Fibroblast of villous mesenchyme (primary cell): Measurements from ENCODE around the gene CTNNA3. TPM values are rescaled to one million over a fixed set of nuclear protein-coding genes. Genes with fewer than 3 reads are reported as not detected.

Source experiments
- DNase-seq: peaks from one replicate; pipeline ENCODE4 v3.0.0-alpha.2; 2010; ENCODE audit warnings: low read depth
- H3K4me3 ChIP-seq: 2 replicates; pipeline ENCODE4 v1.5.1; 2011; ENCODE audit warnings: low read depth, mild to moderate bottlenecking, low read length
- total RNA-seq: library from RNA; depleted of rRNA; stranded (reverse); fragments of >200 nt; gene quantifications from 2 replicates; pipeline ENCODE4 v1.2.3, GENCODE V29; 2012
- TF ChIP-seq, protein P1 (sequence below): IDR thresholded peaks from 2 replicates; pipeline ENCODE4 v1.5.1; 2012; ENCODE audit warnings: low read depth, mild to moderate bottlenecking, low read length; ENCODE audit not compliant: insufficient read depth

The CTNNA3 gene
- total RNA-seq, 1 donor, result not detected

DNA sequence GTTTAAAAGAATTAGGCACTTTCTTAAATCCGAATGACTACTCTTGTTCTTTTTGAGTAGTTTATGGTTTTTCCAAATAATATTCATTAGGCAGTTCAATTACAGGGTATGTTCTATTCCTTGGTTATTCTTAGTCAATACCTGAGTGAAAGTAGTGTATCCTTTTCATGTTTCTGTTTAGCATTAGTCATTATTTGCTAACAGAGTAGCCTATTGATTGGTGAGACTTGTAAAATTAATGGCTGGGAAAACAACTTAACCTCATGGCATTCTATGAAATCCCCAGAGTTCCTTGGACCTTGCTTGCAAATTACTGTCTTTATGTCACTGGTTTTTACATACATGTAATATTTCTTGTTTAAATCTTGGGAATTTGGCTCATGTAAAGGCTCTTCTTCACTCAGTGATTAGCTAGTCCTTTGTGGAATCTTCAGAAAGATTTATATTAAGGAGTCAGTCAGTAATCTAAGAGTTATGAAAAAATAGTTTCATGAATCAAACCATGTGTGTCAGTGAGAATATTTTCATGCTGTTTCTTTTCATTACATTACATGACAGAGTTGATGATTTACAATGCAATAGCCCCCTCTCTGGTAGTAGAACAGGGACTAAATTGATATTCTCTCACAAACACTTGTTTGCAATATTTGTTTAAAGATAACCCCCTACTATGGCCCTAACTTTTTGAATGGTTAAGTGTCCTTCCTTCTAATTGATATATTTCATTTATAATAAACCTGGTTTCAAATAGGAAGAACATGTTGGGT lies 851.6 kb downstream of the CTNNA3 start:
- no peak overlapping the region for H3K4me3 ChIP-seq
- TF ChIP-seq, protein P1, sequence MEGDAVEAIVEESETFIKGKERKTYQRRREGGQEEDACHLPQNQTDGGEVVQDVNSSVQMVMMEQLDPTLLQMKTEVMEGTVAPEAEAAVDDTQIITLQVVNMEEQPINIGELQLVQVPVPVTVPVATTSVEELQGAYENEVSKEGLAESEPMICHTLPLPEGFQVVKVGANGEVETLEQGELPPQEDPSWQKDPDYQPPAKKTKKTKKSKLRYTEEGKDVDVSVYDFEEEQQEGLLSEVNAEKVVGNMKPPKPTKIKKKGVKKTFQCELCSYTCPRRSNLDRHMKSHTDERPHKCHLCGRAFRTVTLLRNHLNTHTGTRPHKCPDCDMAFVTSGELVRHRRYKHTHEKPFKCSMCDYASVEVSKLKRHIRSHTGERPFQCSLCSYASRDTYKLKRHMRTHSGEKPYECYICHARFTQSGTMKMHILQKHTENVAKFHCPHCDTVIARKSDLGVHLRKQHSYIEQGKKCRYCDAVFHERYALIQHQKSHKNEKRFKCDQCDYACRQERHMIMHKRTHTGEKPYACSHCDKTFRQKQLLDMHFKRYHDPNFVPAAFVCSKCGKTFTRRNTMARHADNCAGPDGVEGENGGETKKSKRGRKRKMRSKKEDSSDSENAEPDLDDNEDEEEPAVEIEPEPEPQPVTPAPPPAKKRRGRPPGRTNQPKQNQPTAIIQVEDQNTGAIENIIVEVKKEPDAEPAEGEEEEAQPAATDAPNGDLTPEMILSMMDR, result no peak
- DNase-seq, result no peak

DNA sequence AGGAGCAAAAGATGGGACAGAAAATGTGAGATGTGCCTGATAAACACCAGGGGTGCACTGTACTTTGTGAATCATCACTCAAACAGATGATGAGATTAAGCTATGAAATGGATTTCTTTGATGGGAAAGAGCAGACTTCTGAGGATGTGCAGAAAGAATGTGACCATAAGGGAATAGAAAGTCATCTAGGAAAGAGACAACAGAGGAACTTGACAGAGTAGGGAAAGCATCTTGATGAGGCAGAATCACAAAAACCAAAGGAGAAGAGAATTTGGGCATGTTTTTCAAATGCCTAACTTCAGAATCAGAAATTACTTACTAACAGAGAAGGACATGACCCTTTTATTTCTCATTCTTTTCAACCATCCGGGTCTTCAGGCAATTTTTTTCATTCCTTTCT lies 852.6 kb downstream of the CTNNA3 start:
- DNase-seq, result no peak
- TF ChIP-seq, protein P1, result no peak
- H3K4me3 ChIP-seq, result no peak overlapping the region

DNA sequence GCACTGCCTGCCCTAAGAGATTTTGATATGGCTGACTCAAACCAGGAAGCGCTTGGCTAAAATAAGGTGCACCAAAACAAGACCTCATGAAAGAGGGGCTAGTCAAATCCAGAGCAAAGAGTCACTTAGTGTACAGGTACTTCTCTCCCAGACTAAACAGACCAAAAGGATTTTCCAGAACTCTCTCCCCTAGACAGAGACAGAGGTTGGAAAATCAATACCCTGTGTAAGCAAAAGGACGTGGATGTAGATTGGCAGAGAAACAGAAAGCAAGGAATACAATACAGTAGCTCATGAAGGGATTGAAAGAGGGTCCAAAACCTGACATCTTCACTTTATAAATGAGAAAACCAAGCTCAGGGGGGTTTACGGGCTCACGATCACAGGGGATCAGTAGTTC lies 853.1 kb downstream of the CTNNA3 start:
- no peak overlapping the region for H3K4me3 ChIP-seq
- DNase-seq, result no peak
- TF ChIP-seq, protein P1, result no peak

DNA sequence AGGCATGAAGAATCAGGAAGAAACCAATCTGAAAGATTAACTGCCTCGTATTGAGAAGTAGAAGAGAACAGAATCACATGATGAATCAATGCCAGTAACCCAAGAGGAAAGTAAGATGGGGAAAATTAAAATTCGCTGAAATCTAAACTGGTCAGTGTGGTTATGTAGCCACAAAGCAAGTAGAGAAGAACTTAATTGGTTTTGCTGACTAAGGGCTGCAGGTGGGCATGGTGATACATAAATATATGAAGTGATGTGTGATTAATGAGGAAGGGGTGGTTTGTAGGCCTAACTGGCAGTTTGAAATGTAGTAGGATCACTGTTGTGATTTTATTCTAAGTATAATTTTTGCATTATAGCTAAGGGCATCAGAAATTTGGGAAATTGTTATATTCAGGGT lies 853.6 kb downstream of the CTNNA3 start:
- DNase-seq, result no peak
- TF ChIP-seq, protein P1, result no peak
- H3K4me3 ChIP-seq, result no peak overlapping the region

DNA sequence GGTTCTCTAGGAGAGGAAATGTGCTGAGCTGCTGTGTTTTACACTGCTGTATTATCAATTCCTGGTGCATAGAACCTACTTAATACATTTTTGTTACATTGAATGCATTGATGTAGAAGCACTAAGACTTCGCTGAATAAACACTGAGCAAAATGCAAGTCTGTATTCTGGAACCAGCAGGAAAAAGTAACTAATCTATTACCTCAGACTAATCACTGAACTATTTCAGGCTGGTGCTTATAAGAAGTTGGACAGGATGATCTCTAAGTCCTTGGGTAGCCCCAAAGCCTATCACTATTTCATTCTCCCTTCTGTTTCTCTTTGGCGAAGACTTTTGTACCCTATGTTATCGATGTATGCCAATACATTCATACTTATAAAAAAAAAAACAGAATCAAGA lies 857.3 kb downstream of the CTNNA3 start:
- TF ChIP-seq, protein P1, result no peak
- H3K4me3 ChIP-seq, result no peak overlapping the region

DNA sequence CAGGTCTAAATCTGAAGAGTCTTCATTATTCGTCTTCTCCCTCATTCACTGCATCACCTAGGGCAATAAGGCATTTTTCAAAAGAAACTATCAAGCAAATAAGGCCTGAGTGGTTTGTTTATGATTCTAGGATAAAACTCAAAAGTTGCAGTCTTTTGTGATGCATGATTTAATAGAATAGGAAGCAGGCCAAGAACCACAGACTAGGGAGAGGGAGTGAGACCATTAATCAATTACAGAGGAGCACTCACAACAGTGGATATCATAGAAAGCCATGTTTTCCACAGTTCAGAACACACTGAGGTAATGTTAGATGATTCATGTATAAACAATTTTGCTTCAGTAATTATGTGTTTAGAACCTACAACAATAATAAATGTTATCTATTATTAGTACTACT lies 858.0 kb downstream of the CTNNA3 start:
- TF ChIP-seq, protein P1, result no peak
- DNase-seq, result peak; percentile 64

More for the DNA sequence above, 857.3 kb downstream of the CTNNA3 start:
- no peak for DNase-seq

DNA sequence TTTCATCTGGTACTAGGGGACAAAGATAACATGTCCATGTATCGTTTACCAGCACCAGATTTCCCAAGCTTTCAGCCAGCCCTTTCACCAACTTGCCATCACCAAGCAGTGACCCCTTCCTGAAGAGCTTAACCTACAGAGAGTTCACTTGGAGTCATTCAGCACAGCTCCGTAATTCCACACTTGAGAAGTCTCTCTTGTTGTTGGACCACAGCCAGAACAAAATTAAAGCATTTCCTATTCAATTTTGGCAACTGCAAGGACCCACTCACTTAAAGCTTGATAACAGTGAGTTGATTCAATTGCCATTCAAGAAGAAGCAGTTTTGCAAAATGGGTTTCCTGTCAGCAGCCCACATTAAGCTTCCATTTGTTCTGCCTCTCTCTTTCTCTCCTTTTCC lies 858.7 kb downstream of the CTNNA3 start:
- peak; percentile 4 for DNase-seq
- TF ChIP-seq, protein P1, result no peak

More for the DNA sequence above, 858.0 kb downstream of the CTNNA3 start:
- H3K4me3 ChIP-seq, result no peak overlapping the region

More for the DNA sequence above, 858.7 kb downstream of the CTNNA3 start:
- no peak overlapping the region for H3K4me3 ChIP-seq
